IMR-90 (cell line): ENCODE data around the gene CDH23. TPM values are rescaled to one million over a fixed set of nuclear protein-coding genes. Genes with fewer than 3 reads are reported as not detected.
A peak's percentile ranks its signal among the peaks of the same experiment; 100 is the strongest.

ENCODE experiments used
- ATAC-seq: fragments of 200-7000 bp; cut with Tn5 transposase; 2 replicates; pipeline ENCODE4 v1.9.1; 2020; ENCODE audit warnings: low read depth, mild to moderate bottlenecking, moderate library complexity
- BruUV-seq: library from RNA; stranded (reverse); fragments of 400-500 nt; replicated peaks from 2 replicates; lab custom pipeline; 2021; lab: Mats Ljungman, UMichigan
- CTCF ChIA-PET: fragments of 300-600 bp; formaldehyde crosslinking; extraction: SDS; loops from one replicate; lab custom pipeline; 2021; ENCODE audit warnings: antibody characterized with exemption; lab: Yijun Ruan, JAX
- POLR2A ChIA-PET: fragments of 300-600 bp; sonication (Branson Sonifier 250); formaldehyde crosslinking; loops from one replicate; lab custom pipeline; 2022; ENCODE audit warnings: antibody characterized with exemption; ENCODE audit not compliant: unreplicated experiment; lab: Charles Lee
- DNase-seq: peaks from one replicate; pipeline ENCODE4 v3.0.0; 2013
- H2AFZ ChIP-seq: replicated peaks from 2 replicates; pipeline ENCODE3; 2013; ENCODE audit warnings: low read length, mild to moderate bottlenecking; ENCODE audit not compliant: poor library complexity
- H2AK5ac ChIP-seq: 2 replicates; pipeline ENCODE4 v1.6.1; 2013; ENCODE audit warnings: low read depth, low read length, inconsistent platforms
- H2AK9ac ChIP-seq: replicated peaks from 2 replicates; pipeline ENCODE3; 2013; ENCODE audit warnings: mild to moderate bottlenecking, low read depth, low read length, moderate library complexity; ENCODE audit not compliant: poor library complexity
- H2BK120ac ChIP-seq: 2 replicates; pipeline ENCODE4 v1.6.1; 2013; ENCODE audit warnings: low read depth, low read length, inconsistent platforms
- H2BK15ac ChIP-seq: 3 replicates; pipeline ENCODE4 v1.6.1; 2013; ENCODE audit warnings: low read depth, low read length, inconsistent platforms
- H2BK20ac ChIP-seq: 2 replicates; pipeline ENCODE4 v1.6.1; 2013; ENCODE audit warnings: low read depth, mild to moderate bottlenecking, inconsistent platforms, low read length, moderate library complexity
- H2BK5ac ChIP-seq: 2 replicates; pipeline ENCODE4 v1.6.1; 2013; ENCODE audit warnings: mild to moderate bottlenecking, low read depth, low read length, inconsistent platforms; ENCODE audit not compliant: poor library complexity, severe bottlenecking
- H3K14ac ChIP-seq: replicated peaks from 2 replicates; pipeline ENCODE4 v1.6.1; 2013; ENCODE audit warnings: low read depth, low read length, inconsistent platforms
- H3K18ac ChIP-seq: 2 replicates; pipeline ENCODE4 v1.6.1; 2013; ENCODE audit warnings: low read depth, low read length, control low read depth
- H3K23ac ChIP-seq: 2 replicates; pipeline ENCODE4 v1.6.1; 2013; ENCODE audit warnings: low read depth, low read length, inconsistent platforms
- H3K27ac ChIP-seq: 2 replicates; pipeline ENCODE4 v1.5.1; 2013; ENCODE audit warnings: mild to moderate bottlenecking, control low read depth, low read length; ENCODE audit not compliant: insufficient read depth
- H3K27me3 ChIP-seq: 2 replicates; pipeline ENCODE4 v1.6.1; 2013; ENCODE audit warnings: low read length; ENCODE audit not compliant: control insufficient read depth, insufficient read depth
- H3K36me3 ChIP-seq: 2 replicates; pipeline ENCODE4 v1.6.1; 2013; ENCODE audit warnings: low read length, mixed read lengths; ENCODE audit not compliant: control insufficient read depth, insufficient read depth
- H3K4ac ChIP-seq: 2 replicates; pipeline ENCODE4 v1.6.1; 2013; ENCODE audit warnings: low read depth, low read length, inconsistent platforms
- H3K4me1 ChIP-seq: 2 replicates; pipeline ENCODE4 v1.6.1; 2013; ENCODE audit warnings: low read length, mixed read lengths; ENCODE audit not compliant: control insufficient read depth, insufficient read depth
- H3K4me2 ChIP-seq: 2 replicates; pipeline ENCODE4 v1.6.1; 2013; ENCODE audit warnings: low read depth, mild to moderate bottlenecking, control low read depth, low read length, moderate library complexity
- H3K4me3 ChIP-seq: 2 replicates; pipeline ENCODE4 v1.5.1; 2013; ENCODE audit warnings: low read depth, mild to moderate bottlenecking, control low read depth, low read length, moderate library complexity; ENCODE audit not compliant: insufficient read depth
- H3K56ac ChIP-seq: 2 replicates; pipeline ENCODE4 v1.6.1; 2013; ENCODE audit warnings: low read length, inconsistent platforms; ENCODE audit not compliant: insufficient read depth; ENCODE audit errors: extremely low read depth
- H3K79me1 ChIP-seq, 2 experiments: 2 replicates each; pipeline ENCODE4 v1.6.1; 2013; ENCODE audit warnings: low read length in 2 of 2, inconsistent platforms in 1 of 2, low read depth in 1 of 2
- H3K9ac ChIP-seq: 2 replicates; pipeline ENCODE4 v1.6.1; 2013; ENCODE audit warnings: low read depth, low read length, control low read depth
- H3K9me1 ChIP-seq: 2 replicates; pipeline ENCODE4 v1.6.1; 2013; ENCODE audit warnings: low read length, inconsistent platforms; ENCODE audit not compliant: insufficient read depth
- H3K9me3 ChIP-seq: 2 replicates; pipeline ENCODE4 v1.6.1; 2013; ENCODE audit warnings: low read length; ENCODE audit not compliant: control insufficient read depth, insufficient read depth
- H4K20me1 ChIP-seq: 2 replicates; pipeline ENCODE4 v1.6.1; 2013; ENCODE audit warnings: low read length, inconsistent platforms; ENCODE audit not compliant: insufficient read depth
- H4K5ac ChIP-seq: 2 replicates; pipeline ENCODE4 v1.6.1; 2013; ENCODE audit warnings: mild to moderate bottlenecking, low read depth, low read length, control low read depth
- H4K8ac ChIP-seq, 2 experiments: 2 replicates each; pipeline ENCODE4 v1.6.1; 2013; ENCODE audit warnings: low read depth in 2 of 2, low read length in 2 of 2, control low read depth in 1 of 2, inconsistent platforms in 1 of 2
- H4K91ac ChIP-seq: 2 replicates; pipeline ENCODE4 v1.6.1; 2013; ENCODE audit warnings: low read depth, low read length, inconsistent platforms; ENCODE audit not compliant: insufficient read depth
- CEBPB ChIP-seq: IDR thresholded peaks from 2 replicates; pipeline ENCODE4 v1.6.1; 2012; ENCODE audit warnings: low read depth, low read length, improper control_type of control experiment
- CHD1 ChIP-seq: IDR thresholded peaks from 2 replicates; pipeline ENCODE4 v1.6.1; 2012; ENCODE audit warnings: low read depth, low read length, improper control_type of control experiment
- CTCF ChIP-seq: conservative IDR thresholded peaks from 2 replicates; pipeline ENCODE4 v1.5.1; 2012; ENCODE audit warnings: mild to moderate bottlenecking, low read depth, low read length, improper control_type of control experiment
- ELK1 ChIP-seq: fragments of 150-350 bp; IDR thresholded peaks from 2 replicates; pipeline ENCODE4 v1.6.1; 2016; ENCODE audit warnings: low read depth, mild to moderate bottlenecking, low read length, moderate library complexity, borderline replicate concordance
- MAZ ChIP-seq: IDR thresholded peaks from 2 replicates; pipeline ENCODE4 v1.6.1; 2012; ENCODE audit warnings: low read depth, mild to moderate bottlenecking, low read length, improper control_type of control experiment, moderate library complexity, borderline replicate concordance
- NFE2L2 ChIP-seq: fragments of 150-350 bp; IDR thresholded peaks from 2 replicates; pipeline ENCODE4 v1.6.1; 2016; ENCODE audit warnings: low read depth, mild to moderate bottlenecking, low read length
- POLR2A ChIP-seq: IDR thresholded peaks from 2 replicates; pipeline ENCODE4 v1.6.1; 2012; ENCODE audit warnings: mild to moderate bottlenecking, low read depth, low read length
- RCOR1 ChIP-seq: IDR thresholded peaks from 2 replicates; pipeline ENCODE4 v1.6.1; 2012; ENCODE audit warnings: mild to moderate bottlenecking, low read length, improper control_type of control experiment; ENCODE audit not compliant: insufficient replicate concordance
- RFX5 ChIP-seq: IDR thresholded peaks from 2 replicates; pipeline ENCODE4 v1.8.0; 2012; ENCODE audit warnings: low read depth, mild to moderate bottlenecking, low read length, moderate library complexity
- SMC3 ChIP-seq: fragments of 150-350 bp; IDR thresholded peaks from 2 replicates; pipeline ENCODE4 v1.6.1; 2016; ENCODE audit warnings: low read depth, mild to moderate bottlenecking, antibody characterized with exemption, low read length, moderate library complexity
- USF2 ChIP-seq: fragments of 150-350 bp; IDR thresholded peaks from 2 replicates; pipeline ENCODE4 v1.6.1; 2017; ENCODE audit warnings: mild to moderate bottlenecking, antibody characterized with exemption, low read length, low read depth
- WGBS, 2 experiments: methylation state at CpG; one replicate each; pipeline versions ENCODE4 v1.1.5 to v1.1.7; 2013; ENCODE audit warnings: missing lambda C conversion rate in 2 of 2; ENCODE audit not compliant: insufficient read length in 1 of 2; ENCODE audit errors: extremely low coverage in 2 of 2; 5-methylcytosine and 5-hydroxymethylcytosine counted together
- dilution Hi-C: fragments of 300-500 bp; cut with HindIII; formaldehyde crosslinking; loops from one replicate; pipeline ENCODE4 v1.14.3; 2018; ENCODE audit warnings: low sequenced_read_pairs; ENCODE audit not compliant: unreplicated experiment
- in situ Hi-C: fragments of 300-500 bp; cut with MboI; formaldehyde crosslinking; loops from 3 replicates; pipeline ENCODE4 v1.14.3; 2019; ENCODE audit warnings: low sequenced_read_pairs, inconsistent platforms, mixed read lengths
- intact Hi-C: fragments of 100-400 bp; cut with micrococcal nuclease; formaldehyde crosslinking; loops from 2 replicates; pipeline ENCODE4 v1.10.0; 2022
- polyA plus RNA-seq, 3 experiments: library from polyadenylated mRNA; depleted of rRNA; stranded (reverse); fragments of >200 nt; gene quantifications; 2 replicates each; pipeline ENCODE4 v1.2.3, GENCODE V29; 2012; ENCODE audit warnings: low replicate concordance in 1 of 3
- total RNA-seq: library from RNA; depleted of rRNA; stranded (reverse); fragments of >200 nt; gene quantifications from 2 replicates; pipeline ENCODE4 v1.2.3, GENCODE V29; 2012

The CDH23 gene
- total and polyA plus RNA-seq, 2 of the 4 experiments (the other 2 are of a cell fraction), result under 0.01 to 0.03 TPM

- ChIA-PET CTCF (interaction anchor here (0.5 to 1.0 kb wide), 2 partner anchors 50 to 64 kb away, joined by 3 to 8 read pairs; no protein-coding TSS in a partner anchor), POLR2A (no interaction called here)
- Histone ChIP-seq H2AK9ac (peak overlapping the region; percentile 61), H3K27ac (peak overlapping the region; percentile 66), H3K36me3 (no peaks in the 10 kb centered on the region), H3K79me1 (peaks cover 6 to 23% of the 10 kb centered on the region in 2 experiments; a peak in 2 of 4 replicates), H4K5ac (peak overlapping the region; percentile 79), H2BK5ac (peak overlapping the region; percentile 76), H4K8ac (peak overlapping the region; percentile 84 to 85), H2AK5ac (peak overlapping the region; percentile 95), H2BK120ac (peak overlapping the region; percentile 91), H3K4me1 (peaks cover 68% of the 10 kb centered on the region), H3K14ac (peak overlapping the region; percentile 67), H3K18ac (peak overlapping the region; percentile 61), H3K23ac (peak overlapping the region; percentile 14; the same call in 1 of the 2 replicates), H3K9me1 (peaks cover 45% of the 10 kb centered on the region), H3K4me3 (no peak overlapping the region), H3K4ac (peak overlapping the region; percentile 91), H3K9ac (no peak overlapping the region), H3K27me3 (no peaks in the 10 kb centered on the region), H2BK20ac (peak overlapping the region; percentile 90), H4K91ac (peak overlapping the region; percentile 58), H4K20me1 (no peaks in the 10 kb centered on the region), H3K4me2 (no peak overlapping the region), H3K56ac (no peak overlapping the region), H2AFZ (peak overlapping the region; percentile 12), H3K9me3 (no peaks in the 10 kb centered on the region), H2BK15ac (peak overlapping the region; percentile 81; the same call in 2 of the 3 replicates)
- in situ Hi-C loops, result no loop called here
- DNase-seq (peak; percentile 31), ATAC-seq (no peak)
- dilution Hi-C loops, result no loop called here
- intact Hi-C loops, result loop anchor here (5.0 kb wide), 1 partner anchor 57 kb away; no protein-coding TSS in a partner anchor
- no peak for TF ChIP-seq SMC3
- TF ChIP-seq POLR2A, result no peak
- TF ChIP-seq RCOR1, result no peak
- no peak for TF ChIP-seq CTCF
- no peak for TF ChIP-seq RFX5
- no peak for TF ChIP-seq CHD1
- TF ChIP-seq USF2, result no peak
- no peak for TF ChIP-seq NFE2L2
- no peak for TF ChIP-seq CEBPB
- TF ChIP-seq ELK1, result no peak
- TF ChIP-seq MAZ, result no peak
- BruUV-seq, result no TSS peak
- WGBS, 2 experiments, result 100% methylated on average over 1 of the region's 5 CpGs; no CpG with 5 or more reads in 1 of the 2 experiments
These were observed 372.6 kb downstream of the CDH23 start for GRCh38 chr10:71769279-71769823.
